ENCODE results near the gene CLEC3B.

Gene CLEC3B

DNA sequence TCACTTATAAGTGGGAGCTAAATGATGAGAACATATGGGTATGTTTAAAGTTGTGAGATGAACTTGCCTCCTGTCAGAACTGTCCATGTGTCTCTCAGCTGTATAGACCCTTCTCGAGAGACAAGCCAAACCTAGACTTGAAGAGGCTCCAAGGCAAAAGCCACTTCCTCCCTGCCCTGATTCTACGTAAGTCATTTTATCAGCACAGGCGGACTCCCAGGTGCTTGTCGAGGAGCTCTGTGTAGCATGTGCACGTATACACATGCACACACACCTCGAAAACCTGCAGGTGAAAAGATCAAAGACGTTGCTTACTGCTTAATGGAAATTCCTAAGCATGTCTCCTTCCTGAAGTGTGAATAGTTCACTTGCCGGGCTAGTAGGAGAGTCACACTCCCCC, 5.6 kb upstream of the CLEC3B start:
- H3K4me3 ChIP-seq (ENCODE audit: low read depth, low read length) = no peak overlapping the region
- TF ChIP-seq, protein P1, sequence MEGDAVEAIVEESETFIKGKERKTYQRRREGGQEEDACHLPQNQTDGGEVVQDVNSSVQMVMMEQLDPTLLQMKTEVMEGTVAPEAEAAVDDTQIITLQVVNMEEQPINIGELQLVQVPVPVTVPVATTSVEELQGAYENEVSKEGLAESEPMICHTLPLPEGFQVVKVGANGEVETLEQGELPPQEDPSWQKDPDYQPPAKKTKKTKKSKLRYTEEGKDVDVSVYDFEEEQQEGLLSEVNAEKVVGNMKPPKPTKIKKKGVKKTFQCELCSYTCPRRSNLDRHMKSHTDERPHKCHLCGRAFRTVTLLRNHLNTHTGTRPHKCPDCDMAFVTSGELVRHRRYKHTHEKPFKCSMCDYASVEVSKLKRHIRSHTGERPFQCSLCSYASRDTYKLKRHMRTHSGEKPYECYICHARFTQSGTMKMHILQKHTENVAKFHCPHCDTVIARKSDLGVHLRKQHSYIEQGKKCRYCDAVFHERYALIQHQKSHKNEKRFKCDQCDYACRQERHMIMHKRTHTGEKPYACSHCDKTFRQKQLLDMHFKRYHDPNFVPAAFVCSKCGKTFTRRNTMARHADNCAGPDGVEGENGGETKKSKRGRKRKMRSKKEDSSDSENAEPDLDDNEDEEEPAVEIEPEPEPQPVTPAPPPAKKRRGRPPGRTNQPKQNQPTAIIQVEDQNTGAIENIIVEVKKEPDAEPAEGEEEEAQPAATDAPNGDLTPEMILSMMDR (IDR thresholded peaks at IDR 0.05; ENCODE audit: low read depth, low read length) = no peak
- no peak for DNase-seq (ENCODE audit: low read depth, low spot score)
- in situ Hi-C loops (cut with HindIII; ENCODE audit: low sequenced_read_pairs) = no loop called here

DNA sequence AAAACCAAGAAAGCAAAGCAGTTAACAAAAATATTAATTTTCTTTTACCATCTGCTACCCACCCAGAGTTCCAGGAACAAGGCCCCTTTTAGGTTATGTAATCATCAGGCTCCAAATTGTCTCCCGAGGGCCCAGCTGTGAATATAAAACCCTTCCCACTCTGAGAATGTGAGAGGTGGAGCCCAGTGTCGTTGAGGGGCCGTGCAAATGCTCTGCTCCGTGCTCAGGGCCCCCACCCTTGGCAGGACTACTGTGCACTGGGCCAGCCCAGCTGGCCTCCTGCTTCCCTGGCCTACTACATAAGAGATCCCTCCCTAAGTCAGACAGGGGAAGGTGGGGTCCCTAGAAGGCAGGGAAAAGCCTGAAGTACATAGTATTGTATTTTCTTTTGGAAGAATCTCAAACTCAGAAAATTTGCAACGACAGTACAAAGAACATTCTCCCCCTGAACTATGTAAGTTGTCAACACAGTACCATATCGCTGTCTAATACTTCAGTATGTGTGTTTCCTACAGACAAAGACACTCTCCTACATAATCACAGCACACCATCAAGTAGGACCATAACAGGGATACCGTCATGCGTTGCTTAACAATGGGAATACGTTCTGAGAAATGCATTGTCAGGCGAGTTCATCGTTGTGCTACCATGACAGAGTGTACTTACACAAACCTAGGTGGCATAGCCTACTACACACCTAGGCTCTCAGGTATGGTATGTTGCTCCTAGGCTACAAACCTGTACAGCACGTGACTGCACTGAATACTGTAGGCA, 4.4 kb upstream of the CLEC3B start:
- no peak overlapping the region for H3K4me3 ChIP-seq (ENCODE audit: low read depth, low read length)
- no peak for DNase-seq (ENCODE audit: low read depth, low spot score)
- in situ Hi-C loops (cut with HindIII; ENCODE audit: low sequenced_read_pairs) = no loop called here
- TF ChIP-seq, protein P1 (IDR thresholded peaks at IDR 0.05; ENCODE audit: low read depth, low read length) = no peak

DNA sequence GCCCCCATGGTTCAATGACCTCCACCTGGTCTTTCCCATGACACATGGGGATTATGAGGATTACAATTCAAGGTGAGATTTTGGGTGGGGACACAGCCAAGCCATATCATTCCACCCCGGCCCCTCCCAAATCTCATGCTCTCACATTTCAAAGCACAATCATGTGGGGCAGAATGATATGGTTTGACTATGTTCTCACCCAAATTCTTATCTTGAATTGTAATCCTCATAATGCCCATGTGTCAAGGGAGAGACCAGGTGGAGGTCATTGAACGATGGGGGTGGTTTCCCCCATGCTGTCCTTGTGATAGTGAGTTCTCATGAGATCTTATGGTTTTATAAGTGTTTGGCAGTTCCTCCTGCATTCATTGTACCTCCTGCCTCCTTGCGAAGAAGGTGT, 2.4 kb upstream of the CLEC3B start:
- TF ChIP-seq, protein P1 (IDR thresholded peaks at IDR 0.05; ENCODE audit: low read depth, low read length) = no peak
- H3K4me3 ChIP-seq (ENCODE audit: low read depth, low read length) = no peak overlapping the region
- no peak for DNase-seq (ENCODE audit: low read depth, low spot score)
- in situ Hi-C loops (cut with HindIII; ENCODE audit: low sequenced_read_pairs) = no loop called here

DNA sequence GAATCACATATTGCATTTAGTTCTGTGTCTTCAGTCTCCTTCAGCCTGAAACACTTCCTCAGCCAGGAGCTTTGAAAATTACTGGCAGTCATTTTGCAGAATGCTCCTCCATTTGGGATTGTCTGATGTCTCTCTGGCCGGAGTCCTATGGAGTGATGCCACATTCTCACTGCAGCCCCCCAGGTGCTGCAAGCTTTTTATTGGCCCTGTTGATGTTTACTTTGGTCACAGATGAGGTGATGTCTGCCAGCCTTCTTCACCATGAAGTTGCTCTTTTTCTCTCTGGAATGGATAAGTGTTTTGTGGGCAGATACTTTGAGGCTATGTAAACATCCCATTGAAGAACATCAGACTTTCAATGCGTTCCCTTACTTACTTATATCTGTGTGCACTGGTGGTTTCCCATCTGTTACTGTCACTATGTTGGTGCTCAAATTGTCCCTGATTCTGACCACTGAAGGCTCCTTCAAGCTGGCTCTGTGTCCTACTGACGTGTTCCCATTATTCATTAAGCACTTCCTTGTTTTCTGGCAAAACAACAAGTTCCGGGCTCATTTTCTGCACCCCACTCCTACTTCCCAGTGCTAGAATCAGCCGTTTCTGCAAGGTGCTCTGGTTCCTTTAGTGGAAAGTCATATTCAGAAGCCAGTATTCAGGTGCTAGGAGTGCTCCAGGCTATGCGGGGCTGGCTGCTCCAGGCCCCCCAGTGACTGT, 1.4 kb upstream of the CLEC3B start:
- TF ChIP-seq, protein P1 (IDR thresholded peaks at IDR 0.05; ENCODE audit: low read depth, low read length) = no peak
- in situ Hi-C loops (cut with HindIII; ENCODE audit: low sequenced_read_pairs) = loop anchor here (25.0 kb wide), 1 partner anchor 488 kb away; no protein-coding TSS in a partner anchor
- peak; percentile 24 for DNase-seq (ENCODE audit: low read depth, low spot score)
- no peak overlapping the region for H3K4me3 ChIP-seq (ENCODE audit: low read depth, low read length)

DNA sequence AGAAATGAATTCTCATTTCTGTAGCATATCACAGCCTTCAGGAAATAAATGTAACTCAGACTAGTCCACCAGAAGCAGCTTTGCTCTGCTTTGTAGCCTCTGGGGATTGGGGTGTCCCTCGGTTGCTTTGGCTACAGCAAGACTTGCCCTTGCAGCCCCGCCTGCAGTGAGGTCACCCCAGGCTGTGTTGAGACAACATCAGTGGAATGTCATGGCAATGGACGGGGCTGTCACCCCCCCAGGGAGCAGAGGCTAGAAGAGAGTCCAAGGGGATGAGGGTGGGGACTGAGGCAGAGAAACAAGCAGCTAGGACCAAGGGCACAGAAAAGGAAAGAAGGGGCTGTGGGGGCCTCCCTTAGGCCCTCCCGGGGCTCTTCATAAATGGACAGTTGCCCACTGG, 854 bp downstream of the CLEC3B start:
- in situ Hi-C loops (cut with HindIII; ENCODE audit: low sequenced_read_pairs) = loop anchor here (25.0 kb wide), 1 partner anchor 485 kb away; no protein-coding TSS in a partner anchor
- no peak overlapping the region for H3K4me3 ChIP-seq (ENCODE audit: low read depth, low read length)
- TF ChIP-seq, protein P1 (IDR thresholded peaks at IDR 0.05; ENCODE audit: low read depth, low read length) = no peak
- peak; percentile 71 for DNase-seq (ENCODE audit: low read depth, low spot score)

DNA sequence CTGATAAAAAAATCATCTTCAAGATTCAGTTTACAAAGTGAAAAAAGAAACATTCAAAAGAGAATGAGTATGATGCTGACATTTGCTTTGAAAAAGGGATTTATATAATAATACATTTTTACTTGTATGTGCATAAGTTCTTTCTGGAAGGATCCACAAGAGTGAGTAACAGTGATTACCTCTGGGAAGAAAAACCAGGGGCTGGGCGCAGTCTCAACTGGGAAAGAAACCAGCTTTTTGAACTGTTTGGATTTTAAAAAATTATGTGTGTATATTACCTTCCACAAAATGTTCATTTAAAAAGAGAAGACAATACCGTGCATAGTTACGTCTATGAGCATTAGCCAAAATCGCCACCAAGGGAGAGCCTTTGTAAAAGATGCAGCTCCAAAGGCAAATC, 1.3 kb downstream of the CLEC3B start:
- no peak overlapping the region for H3K4me3 ChIP-seq (ENCODE audit: low read depth, low read length)
- in situ Hi-C loops (cut with HindIII; ENCODE audit: low sequenced_read_pairs) = loop anchor here (25.0 kb wide), 1 partner anchor 485 kb away; no protein-coding TSS in a partner anchor
- DNase-seq (ENCODE audit: low read depth, low spot score) = no peak
- TF ChIP-seq, protein P1 (IDR thresholded peaks at IDR 0.05; ENCODE audit: low read depth, low read length) = no peak

Data from astrocyte of the spinal cord (primary cell).